ENCODE data around the gene TCF25.
"Not testable (repeated sequence)": the region's sequence is repeated elsewhere in the genome, so short reads cannot be mapped to it uniquely, and the experiment has no call there.

Gene TCF25

GRCh38 chr16:89845417-89845816 is 28.0 kb upstream of the TCF25 start:
- DNase-seq: no peak

- no peak for DNase-seq
Measured at GRCh38 chr16:89847051-89847939, 26.1 kb upstream of the TCF25 start.

- DNase-seq: no peak
Measured at GRCh38 chr16:89847940-89848297, 25.5 kb upstream of the TCF25 start.

GRCh38 chr16:89848974-89849373 is 24.4 kb upstream of the TCF25 start:
- DNase-seq: no peak

- DNase-seq: no peak
Measured at GRCh38 chr16:89853306-89853993, 19.9 kb upstream of the TCF25 start.

- DNase-seq: no peak
Measured at GRCh38 chr16:89855301-89855945, 18.0 kb upstream of the TCF25 start.

GRCh38 chr16:89855986-89856385 is 17.4 kb upstream of the TCF25 start:
- no peak for DNase-seq

GRCh38 chr16:89858973-89859614 is 14.3 kb upstream of the TCF25 start:
- no peak for DNase-seq

GRCh38 chr16:89859615-89860007 is 13.8 kb upstream of the TCF25 start:
- DNase-seq: no peak

GRCh38 chr16:89860747-89861304 is 12.6 kb upstream of the TCF25 start:
- peak; percentile 77 for DNase-seq

- DNase-seq: no peak
Measured at GRCh38 chr16:89861648-89862047, 11.7 kb upstream of the TCF25 start.

GRCh38 chr16:89862732-89863131 is 10.7 kb upstream of the TCF25 start:
- no peak for DNase-seq

- DNase-seq: peak; percentile 8
Measured at GRCh38 chr16:89863741-89864526, 9.5 kb upstream of the TCF25 start.

- DNase-seq: no peak
Measured at GRCh38 chr16:89864527-89864820, 8.9 kb upstream of the TCF25 start.

GRCh38 chr16:89867918-89868317 is 5.5 kb upstream of the TCF25 start:
- peak; percentile 16 for DNase-seq

- no peak for DNase-seq
Measured at GRCh38 chr16:89869911-89870310, 3.5 kb upstream of the TCF25 start.

- no peak for DNase-seq
Measured at GRCh38 chr16:89870440-89870839, 3.0 kb upstream of the TCF25 start.

- DNase-seq: no peak
Measured at GRCh38 chr16:89871895-89872294, 1.5 kb upstream of the TCF25 start.

GRCh38 chr16:89873972-89874689 is 739 bp downstream of the TCF25 start:
- peak; percentile 87 for DNase-seq

- not testable (repeated sequence) for DNase-seq
Measured at GRCh38 chr16:89879123-89879522, 5.7 kb downstream of the TCF25 start.

All from retina (tissue), 1 donor.